HepG2 (cell line): ENCODE results near the gene ENG. TPM values are rescaled to one million over a fixed set of nuclear protein-coding genes. Genes with fewer than 3 reads are reported as not detected.

Experiments
- ASH2L ChIP-seq: fragments of 300-600, 200-600 bp; sonication (generic); IDR thresholded peaks from 2 replicates; pipeline ENCODE4 v1.7.0; 2017; ENCODE audit warnings: low read depth, mild to moderate bottlenecking, moderate library complexity, mixed read lengths, low read length; ENCODE audit not compliant: insufficient read length
- DMTF1 ChIP-seq: sonication (generic); formaldehyde crosslinking; IDR thresholded peaks from 2 replicates; pipeline ENCODE4 v1.4.0; 2020; ENCODE audit warnings: mild to moderate bottlenecking, missing genetic modification reagents
- GRHL1 ChIP-seq: sonication (generic); formaldehyde crosslinking; conservative IDR thresholded peaks from 2 replicates; pipeline ENCODE4 v1.8.0; 2022; ENCODE audit warnings: missing genetic modification reagents
- HOXA3 ChIP-seq: sonication (generic); formaldehyde crosslinking; IDR thresholded peaks from 2 replicates; pipeline ENCODE4 v1.5.0; 2020; ENCODE audit warnings: missing genetic modification reagents
- MTA3 ChIP-seq: sonication (generic); formaldehyde crosslinking; IDR thresholded peaks from 2 replicates; pipeline ENCODE4 v1.4.0; 2020; ENCODE audit warnings: missing genetic modification reagents
- PAXIP1 ChIP-seq: sonication (generic); formaldehyde crosslinking; conservative IDR thresholded peaks from 2 replicates; pipeline ENCODE4 v1.4.0; 2020; ENCODE audit warnings: mild to moderate bottlenecking, missing genetic modification reagents, moderate library complexity
- RARA ChIP-seq: IDR thresholded peaks from 2 replicates; pipeline ENCODE4 v1.6.1; 2016; ENCODE audit warnings: missing genetic modification reagents, missing compliant biosample characterization
- RFXANK ChIP-seq: IDR thresholded peaks from 2 replicates; pipeline ENCODE4 v1.6.1; 2016
- SMYD3 ChIP-seq: sonication (generic); formaldehyde crosslinking; IDR thresholded peaks from 2 replicates; pipeline ENCODE4 v1.8.1; 2023; ENCODE audit warnings: mild to moderate bottlenecking, missing genetic modification reagents
- SNAPC4 ChIP-seq: sonication (generic); formaldehyde crosslinking; IDR thresholded peaks from 2 replicates; pipeline ENCODE4 v1.4.0; 2020; ENCODE audit warnings: mild to moderate bottlenecking, missing genetic modification reagents
- TMF1 ChIP-seq: sonication (generic); formaldehyde crosslinking; IDR thresholded peaks from 2 replicates; pipeline ENCODE4 v1.8.1; 2022; ENCODE audit warnings: low read depth, missing genetic modification reagents
- ZBTB42 ChIP-seq: sonication (generic); formaldehyde crosslinking; IDR thresholded peaks from 2 replicates; pipeline ENCODE4 v1.5.0; 2020; ENCODE audit warnings: mild to moderate bottlenecking, missing genetic modification reagents
- ZNF557 ChIP-seq: sonication (generic); formaldehyde crosslinking; IDR thresholded peaks from 2 replicates; pipeline ENCODE4 v1.4.0; 2020; ENCODE audit warnings: missing genetic modification reagents
- ZNF567 ChIP-seq: sonication (generic); formaldehyde crosslinking; IDR thresholded peaks from 2 replicates; pipeline ENCODE4 v1.8.1; 2023; ENCODE audit warnings: mild to moderate bottlenecking, missing genetic modification reagents, borderline replicate concordance
- ZNF766 ChIP-seq: sonication (generic); formaldehyde crosslinking; IDR thresholded peaks from 2 replicates; pipeline ENCODE4 v1.5.0; 2020; ENCODE audit warnings: missing genetic modification reagents, borderline replicate concordance
- ZNF839 ChIP-seq: sonication (generic); formaldehyde crosslinking; IDR thresholded peaks from 2 replicates; pipeline ENCODE4 v1.4.0; 2020; ENCODE audit warnings: missing genetic modification reagents, mild to moderate bottlenecking, borderline replicate concordance
- polyA plus RNA-seq, 8 experiments: library from polyadenylated mRNA; depleted of rRNA in 3 of 8; stranded (reverse) in 7 of 8; unstranded in 1 of 8; fragments of >200 nt; fragmentation: Illumina TruSeq in 4 of 8; extraction: Trizol in 4 of 8; gene quantifications; 2 replicates each; pipeline versions ENCODE4 v1.2.1 to v1.2.3, GENCODE V29; 2011 to 2016; ENCODE audit warnings: low read depth in 4 of 8, missing spikeins in 1 of 8, mixed read lengths in 1 of 8; ENCODE audit not compliant: insufficient read depth in 1 of 8
- total RNA-seq, 5 experiments: library from RNA; depleted of rRNA; stranded (reverse); fragments of >200 nt; fragmentation: Illumina TruSeq; extraction: Trizol; gene quantifications; 2 replicates each; pipeline ENCODE4 v1.2.3, GENCODE V29; 2016; ENCODE audit warnings: low read depth in 1 of 5

Gene ENG
- total and polyA plus RNA-seq, 2 of the 13 experiments (the other 11 are each of a cell fraction or from before 2014, with no cell fraction given) = 0.02 to 1.1 TPM

- TF ChIP-seq ZNF567 (CRISPR knock-in tag) = 0 out of 2 replicates have a peak, but pooled peaks have one; percentile 79
- TF ChIP-seq GRHL1 (CRISPR knock-in tag) = no peak
- no peak for TF ChIP-seq RARA (CRISPR knock-in tag)
- TF ChIP-seq ZNF557 (CRISPR knock-in tag) = no peak
- no peak for TF ChIP-seq MTA3
- TF ChIP-seq DMTF1 (CRISPR knock-in tag) = peak; percentile 97; the same call in 1 of the 2 replicates
- peak; percentile 67; the same call in 1 of the 2 replicates for TF ChIP-seq HOXA3 (CRISPR knock-in tag)
- TF ChIP-seq ZBTB42 (CRISPR knock-in tag) = peak; percentile 80; the same call in 1 of the 2 replicates
- TF ChIP-seq RFXANK (CRISPR knock-in tag) = no peak
- 0 out of 2 replicates have a peak, but pooled peaks have one; percentile 34 for TF ChIP-seq TMF1 (CRISPR knock-in tag)
- TF ChIP-seq ASH2L = peak; percentile 81
- TF ChIP-seq SNAPC4 (CRISPR knock-in tag) = no peak
- no peak for TF ChIP-seq SMYD3 (CRISPR knock-in tag)
- no peak for TF ChIP-seq ZNF839
- peak; percentile 37; the same call in 1 of the 2 replicates for TF ChIP-seq PAXIP1 (CRISPR knock-in tag)
- no peak for TF ChIP-seq ZNF766 (CRISPR knock-in tag)
Observed at GRCh38 chr9:127802576-127803443, 51.6 kb downstream of the ENG start, which contains the start of gene FPGS (continued).
